Esophagus squamous epithelium (tissue), 4 donors: ENCODE results near the gene TSC2.

ENCODE experiments used
- CTCF ChIP-seq, 6 experiments: fragments of 450-650 bp in 4 of 6; fragments of 200-600 bp in 2 of 6; sonication (generic) in 2 of 6; IDR thresholded peaks; one replicate each; pipeline ENCODE4 v1.5.1; 2016 to 2019; ENCODE audit warnings: antibody characterized with exemption in 6 of 6, mild to moderate bottlenecking in 4 of 6, moderate library complexity in 4 of 6
- POLR2A ChIP-seq, 4 donors: fragments of 450-650 bp; IDR thresholded peaks; one replicate each; pipeline ENCODE4 v1.6.1; 2017; ENCODE audit warnings: antibody characterized with exemption in 4 of 4, mild to moderate bottlenecking in 4 of 4, moderate library complexity in 3 of 4

DNA sequence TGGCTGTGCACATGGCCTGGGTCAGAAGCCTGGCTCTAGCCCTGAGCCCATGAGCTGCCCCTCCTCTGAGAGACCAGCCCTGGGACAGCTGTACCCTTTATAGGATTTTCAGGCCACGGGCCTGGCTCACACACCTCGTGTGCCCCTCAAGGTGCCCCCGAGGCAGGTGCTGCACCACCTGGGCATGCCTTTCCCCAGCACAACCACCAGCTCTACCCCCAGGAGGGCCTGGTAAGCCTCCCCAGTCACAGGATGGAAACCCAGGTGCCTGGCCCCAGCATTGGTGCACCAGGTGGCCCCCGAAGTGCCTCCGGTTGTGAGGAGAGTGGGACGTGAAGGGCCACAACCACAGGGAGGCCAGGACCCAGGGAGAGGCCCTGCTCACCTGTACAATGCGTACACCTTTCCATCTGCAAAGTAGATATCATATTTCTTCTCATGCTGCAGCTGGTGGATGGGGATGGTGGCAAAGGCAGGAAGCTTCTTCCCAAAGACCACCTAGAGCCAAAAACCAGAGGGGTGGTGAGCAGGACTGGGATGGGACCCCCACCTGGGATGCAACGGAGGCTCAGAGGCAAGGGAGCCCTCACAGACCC is 44.5 kb upstream of the TSC2 start:
- no peak for TF ChIP-seq CTCF (IDR thresholded peaks at IDR 0.05)
- no peak for TF ChIP-seq POLR2A (IDR thresholded peaks at IDR 0.05)
